Activated CD4-positive, alpha-beta T cell treated with anti-CD3 and anti-CD28 coated beads, Interleukin-2, amount 50 U/mL, for 16 hours (primary cell): ENCODE results near the gene HAUS5.
A peak's percentile ranks its signal among the peaks of the same experiment; 100 is the strongest.

ENCODE experiments used
- DNase-seq: peaks from one replicate; pipeline ENCODE4 v3.0.0-alpha.2; 2020

The HAUS5 gene

GRCh38 chr19:35609851-35610353 is 2.6 kb upstream of the HAUS5 start:
- DNase-seq = peak; percentile 31

- no peak for DNase-seq
Measured at GRCh38 chr19:35612224-35612558, 344 bp upstream of the HAUS5 start.

GRCh38 chr19:35613574-35613973 is 1.0 kb downstream of the HAUS5 start:
- DNase-seq = no peak

- DNase-seq = no peak
Measured at GRCh38 chr19:35615036-35615435, 2.5 kb downstream of the HAUS5 start.

GRCh38 chr19:35618857-35619256 is 6.3 kb downstream of the HAUS5 start:
- no peak for DNase-seq

- DNase-seq = no peak
Measured at GRCh38 chr19:35619290-35619923, 6.9 kb downstream of the HAUS5 start.

GRCh38 chr19:35620001-35620400 is 7.5 kb downstream of the HAUS5 start:
- DNase-seq = no peak

- no peak for DNase-seq
Measured at GRCh38 chr19:35621708-35622107, 9.2 kb downstream of the HAUS5 start.

- DNase-seq = no peak
Measured at GRCh38 chr19:35622750-35623149, 10.2 kb downstream of the HAUS5 start.

GRCh38 chr19:35623327-35624010 is 10.9 kb downstream of the HAUS5 start:
- DNase-seq = no peak

GRCh38 chr19:35628264-35628564 is 15.7 kb downstream of the HAUS5 start:
- DNase-seq = no peak

- peak; percentile 99 for DNase-seq
Measured at GRCh38 chr19:35628565-35629331, 16.2 kb downstream of the HAUS5 start, which contains the start of gene RBM42. RBM42 (plus strand) TSS chr19:35629036; CDS start chr19:35629154, 118 bp downstream.

GRCh38 chr19:35629332-35629633 is 16.7 kb downstream of the HAUS5 start:
- no peak for DNase-seq

GRCh38 chr19:35633727-35634440 is 21.3 kb downstream of the HAUS5 start:
- no peak for DNase-seq

GRCh38 chr19:35636651-35637050 is 24.1 kb downstream of the HAUS5 start:
- no peak for DNase-seq

- DNase-seq = no peak
Measured at GRCh38 chr19:35637165-35637564, 24.6 kb downstream of the HAUS5 start.

GRCh38 chr19:35639321-35639639 is 26.7 kb downstream of the HAUS5 start:
- DNase-seq = no peak

GRCh38 chr19:35639863-35640262 is 27.3 kb downstream of the HAUS5 start:
- DNase-seq = no peak

- DNase-seq = peak; percentile 35
Measured at GRCh38 chr19:35641515-35642151, 29.1 kb downstream of the HAUS5 start, which contains the start of gene ETV2. ETV2 (plus strand) TSS chr19:35641745; CDS start chr19:35642461, 716 bp downstream.

GRCh38 chr19:35642312-35642711 is 29.8 kb downstream of the HAUS5 start:
- DNase-seq = no peak

GRCh38 chr19:35642798-35643254 is 30.3 kb downstream of the HAUS5 start:
- DNase-seq = no peak

GRCh38 chr19:35643255-35644205 is 31.0 kb downstream of the HAUS5 start:
- peak; percentile 81 for DNase-seq
